IPS-15b (cell line): ENCODE results near the gene GPRIN1.

Experiments used
- H3K27me3 ChIP-seq: one replicate; pipeline ENCODE4 v1.6.1; 2013; ENCODE audit warnings: low read length; ENCODE audit not compliant: control insufficient read depth, insufficient read depth
- H3K36me3 ChIP-seq: one replicate; pipeline ENCODE4 v1.6.1; 2013; ENCODE audit warnings: low read length; ENCODE audit not compliant: control insufficient read depth, insufficient read depth
- H3K4me1 ChIP-seq: one replicate; pipeline ENCODE4 v1.6.1; 2013; ENCODE audit warnings: mild to moderate bottlenecking, low read length; ENCODE audit not compliant: control insufficient read depth, insufficient read depth
- H3K4me3 ChIP-seq: one replicate; pipeline ENCODE4 v1.5.1; 2013; ENCODE audit warnings: low read depth, low read length
- H3K9ac ChIP-seq: one replicate; pipeline ENCODE4 v1.6.1; 2013; ENCODE audit warnings: low read depth, mild to moderate bottlenecking, low read length
- H3K9me3 ChIP-seq: one replicate; pipeline ENCODE4 v1.6.1; 2013; ENCODE audit warnings: mild to moderate bottlenecking, low read length; ENCODE audit not compliant: control insufficient read depth, insufficient read depth

Gene GPRIN1

DNA sequence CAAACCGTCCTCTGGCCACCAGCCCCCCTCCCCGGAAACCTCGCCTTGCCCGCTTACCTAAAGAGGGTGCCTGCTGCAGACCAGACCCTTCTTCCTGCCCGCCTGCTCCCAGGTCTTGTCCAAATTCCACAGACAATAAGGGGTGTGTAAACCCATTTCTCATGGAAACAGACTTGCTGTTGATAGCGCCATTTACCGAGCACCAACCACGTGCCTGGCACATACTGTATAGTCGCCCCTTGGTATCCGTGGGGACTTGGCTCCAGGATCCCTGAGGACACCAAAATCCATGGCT lies 35.7 kb downstream of the GPRIN1 start:
- Histone ChIP-seq H3K9me3 (no peaks in the 10 kb centered on the region), H3K4me3 (no peak overlapping the region), H3K4me1 (peaks cover 2% of the 10 kb centered on the region), H3K9ac (no peak overlapping the region), H3K27me3 (peaks cover 6% of the 10 kb centered on the region), H3K36me3 (no peaks in the 10 kb centered on the region)

DNA sequence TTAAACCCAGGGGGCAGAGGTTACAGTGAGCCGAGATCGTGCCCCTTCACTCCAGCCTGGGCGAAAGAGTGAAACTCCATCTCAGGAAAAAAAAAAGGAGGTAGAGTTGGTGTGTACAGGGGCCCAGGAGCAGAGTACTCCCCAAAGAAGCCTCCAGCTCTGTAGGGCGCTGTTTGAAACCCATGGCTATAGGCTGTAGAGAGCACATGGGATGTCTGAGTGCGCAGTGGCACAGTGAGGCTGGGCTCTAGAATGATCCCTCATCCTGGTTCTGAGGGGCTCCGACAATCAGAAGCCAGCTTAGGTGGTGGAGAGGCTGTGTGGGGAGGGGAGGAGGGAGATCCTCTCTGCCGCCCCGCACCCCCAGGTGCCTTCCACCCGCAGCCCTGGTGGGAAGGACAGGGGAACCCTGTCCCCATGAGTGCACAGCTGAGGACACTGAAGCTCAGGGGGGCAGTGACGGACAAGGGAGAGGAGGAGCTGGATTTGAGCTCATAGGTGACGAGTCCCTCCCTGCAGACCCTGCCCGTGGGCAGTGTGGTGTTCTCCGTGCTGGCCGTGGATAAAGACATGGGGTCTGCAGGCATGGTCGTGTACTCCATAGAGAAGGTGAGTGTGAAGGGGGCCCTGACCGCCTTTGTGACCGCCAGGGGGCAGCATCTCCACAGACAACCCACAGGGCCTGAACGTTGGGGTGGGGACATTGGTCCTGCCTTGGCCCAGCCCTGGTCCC lies 36.2 kb downstream of the GPRIN1 start:
- peaks cover 6% of the 10 kb centered on the region for H3K27me3 ChIP-seq
- no peaks in the 10 kb centered on the region for H3K36me3 ChIP-seq
- H3K4me1 ChIP-seq: peaks cover 2% of the 10 kb centered on the region
- H3K9me3 ChIP-seq: no peaks in the 10 kb centered on the region
- H3K9ac ChIP-seq: no peak overlapping the region
- H3K4me3 ChIP-seq: no peak overlapping the region

DNA sequence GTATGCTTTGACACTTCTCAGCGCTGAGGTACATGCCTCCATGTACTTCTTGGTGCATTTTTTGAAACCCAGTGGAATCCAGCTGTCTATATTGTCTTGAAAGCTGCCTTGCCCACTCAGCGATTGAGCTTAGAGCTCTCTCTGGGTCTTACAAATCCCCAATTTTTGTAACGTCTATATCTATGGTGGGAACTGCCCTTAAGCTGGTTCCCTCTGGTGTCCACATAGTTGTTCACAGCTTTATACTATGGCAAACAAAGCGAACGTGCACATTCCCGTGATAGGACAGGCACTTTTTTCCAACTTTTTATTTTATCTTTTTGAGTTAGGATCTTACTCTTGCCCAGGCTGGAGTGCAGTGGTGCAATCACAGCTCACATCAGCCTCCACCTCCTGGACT lies 39.9 kb downstream of the GPRIN1 start:
- H3K4me1 ChIP-seq: peaks cover 2% of the 10 kb centered on the region
- no peaks in the 10 kb centered on the region for H3K9me3 ChIP-seq
- H3K36me3 ChIP-seq: no peaks in the 10 kb centered on the region

DNA sequence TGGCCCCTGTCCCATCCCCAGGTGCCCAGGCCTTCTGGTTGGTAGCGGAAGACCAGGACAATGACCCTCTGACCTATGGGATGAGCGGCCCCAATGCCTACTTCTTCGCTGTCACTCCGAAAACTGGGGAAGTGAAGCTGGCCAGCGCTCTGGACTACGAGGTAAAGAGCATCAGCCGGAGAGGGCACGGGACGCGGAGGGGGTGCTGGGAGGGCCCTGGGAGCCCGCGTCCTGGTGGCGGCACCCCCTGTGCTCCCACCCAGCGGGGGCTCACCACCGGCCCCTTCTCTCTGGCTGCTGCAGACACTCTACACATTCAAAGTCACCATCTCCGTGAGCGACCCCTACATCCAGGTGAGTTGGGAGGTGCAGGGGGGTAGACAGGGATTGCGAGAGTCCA lies 41.3 kb downstream of the GPRIN1 start:
- Histone ChIP-seq H3K36me3 (no peaks in the 10 kb centered on the region), H3K4me1 (peaks cover under 1% of the 10 kb centered on the region), H3K4me3 (no peak overlapping the region), H3K9ac (no peak overlapping the region), H3K9me3 (no peaks in the 10 kb centered on the region), H3K27me3 (peaks cover 3% of the 10 kb centered on the region)

More for the DNA sequence above, 39.9 kb downstream of the GPRIN1 start:
- Histone ChIP-seq H3K9ac (no peak overlapping the region), H3K27me3 (peaks cover 6% of the 10 kb centered on the region), H3K4me3 (no peak overlapping the region)

DNA sequence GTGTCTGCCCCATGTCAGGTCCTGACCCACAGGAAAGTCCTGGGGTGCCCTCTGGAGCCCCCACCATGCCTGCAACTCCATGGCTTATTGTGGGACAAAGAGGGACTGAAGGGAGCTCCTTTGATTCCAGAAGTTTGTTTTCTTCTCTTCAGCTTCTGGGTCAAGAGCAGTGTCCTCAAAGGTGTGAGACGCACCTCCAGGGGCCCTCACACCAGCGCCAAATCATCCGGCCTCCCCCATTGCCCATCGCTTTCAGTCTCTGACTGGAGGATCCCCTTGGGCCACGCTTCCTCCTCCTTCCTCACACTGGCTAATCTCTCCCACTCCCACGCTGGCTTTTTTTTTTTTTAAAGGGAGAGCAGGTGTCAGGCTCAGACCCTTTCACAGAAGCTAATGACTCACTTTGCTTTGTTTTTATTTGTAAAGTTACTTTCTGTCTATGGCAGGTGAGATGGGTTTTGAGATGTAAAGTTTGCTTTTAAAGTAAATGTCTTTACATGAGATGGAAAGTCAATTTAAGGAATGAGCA lies 44.1 kb downstream of the GPRIN1 start:
- Histone ChIP-seq H3K4me3 (no peak overlapping the region), H3K36me3 (no peaks in the 10 kb centered on the region), H3K27me3 (no peaks in the 10 kb centered on the region)

DNA sequence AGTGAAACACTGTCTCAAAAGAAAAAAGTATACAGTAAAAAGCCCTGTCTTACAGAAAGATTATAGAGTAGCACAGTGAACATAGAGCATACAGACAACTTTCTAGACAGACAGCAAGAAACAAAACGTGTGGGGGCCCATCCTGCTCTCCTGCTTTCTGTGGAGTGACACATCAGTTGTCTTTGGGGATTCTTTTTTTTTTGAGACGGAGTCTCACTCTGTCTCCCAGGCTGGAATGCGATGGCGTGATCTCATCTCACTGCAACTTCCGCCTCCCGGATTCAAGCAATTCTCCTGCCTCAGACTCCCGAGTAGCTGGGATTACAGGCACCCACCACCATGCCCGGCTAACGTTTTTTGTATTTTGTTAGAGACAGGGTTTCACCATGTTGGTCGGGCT lies 46.0 kb downstream of the GPRIN1 start:
- Histone ChIP-seq H3K27me3 (no peaks in the 10 kb centered on the region), H3K9me3 (no peaks in the 10 kb centered on the region), H3K4me3 (no peak overlapping the region), H3K36me3 (no peaks in the 10 kb centered on the region), H3K4me1 (no peaks in the 10 kb centered on the region), H3K9ac (no peak overlapping the region)

More for the DNA sequence above, 44.1 kb downstream of the GPRIN1 start:
- Histone ChIP-seq H3K9ac (no peak overlapping the region), H3K4me1 (no peaks in the 10 kb centered on the region), H3K9me3 (no peaks in the 10 kb centered on the region)

DNA sequence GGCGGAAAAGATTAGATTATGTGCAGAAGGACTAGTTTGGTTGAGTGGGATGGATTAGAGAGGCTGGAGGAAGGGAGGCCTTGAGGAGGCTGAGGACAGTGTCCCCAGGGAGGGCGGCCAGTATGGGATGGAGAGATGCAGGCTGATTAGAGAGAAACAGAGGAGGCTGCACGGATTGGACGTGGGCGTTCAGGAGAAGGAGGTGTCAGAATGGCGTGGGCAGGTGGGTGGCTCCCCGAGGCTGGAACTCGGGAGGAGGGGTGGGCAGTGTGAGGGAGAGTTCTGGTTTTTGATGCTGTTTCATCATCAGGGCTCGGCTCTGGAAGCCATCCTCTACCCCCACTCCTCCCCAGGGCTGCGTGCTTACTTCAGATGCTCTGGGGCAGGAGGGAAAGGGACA lies 47.8 kb downstream of the GPRIN1 start:
- Histone ChIP-seq H3K27me3 (no peaks in the 10 kb centered on the region), H3K36me3 (no peaks in the 10 kb centered on the region), H3K4me3 (no peak overlapping the region)

DNA sequence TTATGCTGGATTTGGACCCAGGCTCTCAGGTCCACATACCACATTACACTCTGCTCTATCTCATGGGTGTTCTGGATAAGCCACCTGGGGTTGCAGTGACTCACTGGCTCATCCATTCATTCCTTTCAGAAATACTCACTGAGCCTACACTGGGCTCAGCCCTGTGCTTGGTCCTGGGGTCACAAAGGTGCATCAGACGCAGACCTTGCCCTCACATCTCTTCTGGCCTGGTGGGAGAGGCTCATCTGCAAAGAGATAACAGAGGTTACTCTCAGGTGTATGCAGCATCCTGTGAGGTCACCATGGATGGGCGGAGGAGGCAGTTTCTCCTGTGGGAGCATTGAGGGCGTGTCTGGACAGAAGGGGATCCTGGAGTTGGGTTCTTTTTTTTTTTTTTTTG lies 48.7 kb downstream of the GPRIN1 start:
- H3K27me3 ChIP-seq: no peaks in the 10 kb centered on the region
- H3K9me3 ChIP-seq: no peaks in the 10 kb centered on the region
- no peaks in the 10 kb centered on the region for H3K4me1 ChIP-seq
- no peak overlapping the region for H3K4me3 ChIP-seq
- H3K36me3 ChIP-seq: no peaks in the 10 kb centered on the region
- H3K9ac ChIP-seq: no peak overlapping the region

More for the DNA sequence above, 47.8 kb downstream of the GPRIN1 start:
- H3K9ac ChIP-seq: no peak overlapping the region
- no peaks in the 10 kb centered on the region for H3K4me1 ChIP-seq
- H3K9me3 ChIP-seq: no peaks in the 10 kb centered on the region

DNA sequence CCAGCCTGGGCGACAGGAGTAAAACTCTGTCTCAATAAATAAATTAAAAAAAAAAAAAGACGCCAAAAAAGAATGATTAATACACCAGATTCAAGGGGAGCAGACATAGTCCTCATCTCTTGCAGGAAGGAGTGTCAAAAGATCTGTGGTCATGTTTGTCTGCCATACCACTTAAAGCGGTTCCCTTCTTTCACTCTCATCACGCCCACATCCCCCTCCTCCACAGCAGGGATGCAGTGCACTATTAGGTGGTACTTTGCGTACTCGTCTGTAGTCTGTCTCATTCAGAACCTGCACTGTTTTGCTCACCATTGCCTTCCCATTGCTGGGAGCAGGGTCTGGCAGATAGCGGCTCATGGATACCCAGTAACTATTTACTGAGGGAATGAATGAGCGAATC lies 49.6 kb downstream of the GPRIN1 start:
- Histone ChIP-seq H3K27me3 (no peaks in the 10 kb centered on the region), H3K4me1 (no peaks in the 10 kb centered on the region), H3K4me3 (no peak overlapping the region), H3K36me3 (no peaks in the 10 kb centered on the region), H3K9ac (no peak overlapping the region), H3K9me3 (no peaks in the 10 kb centered on the region)

DNA sequence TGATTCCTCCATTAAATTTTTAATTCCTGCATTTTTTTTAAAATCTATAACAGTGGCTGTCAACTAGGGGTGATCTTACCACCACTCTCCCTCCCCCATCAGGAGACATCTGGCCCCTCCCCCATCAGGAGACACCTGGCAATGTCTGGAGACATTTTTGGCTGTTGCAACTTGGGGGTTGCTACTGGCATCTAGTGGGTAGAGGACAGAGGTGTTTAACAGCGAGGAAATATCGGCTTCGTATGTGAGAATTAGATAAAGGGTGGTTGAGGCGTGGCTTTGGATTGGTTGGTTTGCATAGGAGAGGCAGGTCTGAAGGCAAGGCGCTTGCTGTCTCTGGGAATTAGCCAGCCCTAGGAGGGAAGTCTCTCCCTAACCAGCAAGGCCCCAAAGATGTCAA lies 50.3 kb downstream of the GPRIN1 start:
- Histone ChIP-seq H3K9ac (no peak overlapping the region), H3K9me3 (no peaks in the 10 kb centered on the region), H3K4me1 (no peaks in the 10 kb centered on the region), H3K36me3 (no peaks in the 10 kb centered on the region), H3K4me3 (no peak overlapping the region), H3K27me3 (no peaks in the 10 kb centered on the region)

DNA sequence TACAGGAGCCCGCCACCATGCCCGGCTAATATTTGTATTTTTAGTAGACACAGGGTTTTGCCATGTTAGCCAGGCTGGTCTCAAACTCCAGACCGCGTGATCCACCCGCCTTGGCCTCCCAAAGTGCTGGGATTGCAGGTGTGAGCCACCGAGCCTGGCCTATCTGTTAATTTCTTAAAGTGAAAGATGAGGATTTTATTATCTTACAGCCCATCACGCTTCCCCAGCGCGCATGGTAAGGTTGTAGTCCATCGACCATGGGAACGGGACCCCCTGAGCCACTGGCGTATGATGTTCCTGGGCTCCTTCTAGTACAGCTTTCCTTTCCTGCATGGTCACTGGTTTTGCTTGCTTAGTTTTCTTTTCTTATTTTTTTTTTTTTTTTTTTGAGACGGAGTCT lies 52.1 kb downstream of the GPRIN1 start:
- Histone ChIP-seq H3K4me3 (no peak overlapping the region), H3K4me1 (peaks cover 2% of the 10 kb centered on the region), H3K9ac (no peak overlapping the region), H3K9me3 (no peaks in the 10 kb centered on the region), H3K27me3 (no peaks in the 10 kb centered on the region), H3K36me3 (no peaks in the 10 kb centered on the region)

DNA sequence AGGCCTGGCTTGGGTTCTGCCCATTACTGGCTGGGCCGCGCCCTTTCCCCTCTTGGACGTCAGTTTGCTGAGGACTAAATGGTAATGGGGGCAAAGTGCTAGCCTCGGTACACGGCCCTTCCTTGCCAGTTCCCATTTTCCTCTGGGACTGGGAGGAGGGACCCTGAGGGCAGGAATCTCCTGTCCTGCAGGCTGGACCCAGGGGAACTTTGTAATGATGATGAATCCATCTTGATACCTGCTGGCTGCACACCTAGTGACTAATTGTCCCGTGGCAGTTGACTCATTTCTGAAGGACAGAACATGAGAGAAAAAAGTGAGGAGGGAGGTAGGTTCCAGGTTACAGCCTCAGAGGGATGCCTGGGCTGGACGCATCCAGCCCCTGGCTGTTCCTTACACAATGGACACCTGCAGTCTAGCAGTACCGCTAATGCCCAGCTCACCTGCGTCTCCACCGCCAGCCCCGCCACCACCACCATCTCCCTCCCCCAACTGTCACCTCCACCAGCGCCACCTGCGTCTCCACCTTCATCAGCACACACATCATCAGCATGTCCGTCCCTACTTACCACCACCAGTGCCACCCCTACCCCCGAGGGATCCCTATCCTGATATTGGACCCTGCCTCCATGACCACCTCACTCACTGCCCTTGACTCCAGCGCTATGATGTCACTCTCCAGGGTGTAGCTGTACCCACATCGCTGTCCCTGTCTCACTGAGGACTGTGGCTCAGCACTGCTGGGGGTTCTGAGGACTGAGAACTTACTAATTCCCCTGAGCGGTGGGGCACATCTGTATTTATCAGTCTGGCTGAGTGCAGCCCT lies 56.5 kb downstream of the GPRIN1 start:
- Histone ChIP-seq H3K36me3 (no peaks in the 10 kb centered on the region), H3K4me3 (no peak overlapping the region), H3K4me1 (peaks cover 2% of the 10 kb centered on the region), H3K9me3 (no peaks in the 10 kb centered on the region), H3K27me3 (no peaks in the 10 kb centered on the region), H3K9ac (no peak overlapping the region)
